Activated T-cell treated with anti-CD3 and anti-CD28 coated beads, Interleukin-2, amount 50 U/mL, for 72 hours (primary cell): ENCODE results near the gene RALGAPA2. TPM values are rescaled to one million over a fixed set of nuclear protein-coding genes. Genes with fewer than 3 reads are reported as not detected.

Experiments used
- ATAC-seq, 2 donors: fragments of 150-1000 bp; cut with Tn5 transposase; replicated peaks in 1 of 2; 2 replicates each; pipeline ENCODE4 v1.10.0; 2021; ENCODE audit warnings: moderate library complexity in 2 of 2, mild to moderate bottlenecking in 1 of 2
- DNase-seq, 2 donors: peaks; one replicate each; pipeline ENCODE4 v3.0.0; 2021 to 2022; ENCODE audit warnings: mixed read lengths in 1 of 2
- H3K27ac Mint-ChIP-seq: one replicate; pipeline ENCODE4 v1.8.0; 2022; ENCODE audit warnings: mild to moderate bottlenecking, moderate library complexity, mixed read lengths
- H3K27me3 Mint-ChIP-seq: one replicate; pipeline ENCODE4 v1.8.0; 2022; ENCODE audit warnings: low read depth, mixed read lengths
- H3K36me3 Mint-ChIP-seq, 2 donors: one replicate each; pipeline ENCODE4 v1.8.0; 2022; ENCODE audit warnings: mixed read lengths in 2 of 2, mild to moderate bottlenecking in 1 of 2; ENCODE audit not compliant: insufficient read depth in 2 of 2
- H3K4me1 Mint-ChIP-seq: one replicate; pipeline ENCODE4 v1.8.0; 2022; ENCODE audit warnings: low read depth, mixed read lengths
- H3K4me3 Mint-ChIP-seq, 2 donors: one replicate each; pipeline ENCODE4 v1.8.0; 2022; ENCODE audit warnings: mild to moderate bottlenecking in 2 of 2, mixed read lengths in 2 of 2, moderate library complexity in 2 of 2
- H3K9me3 Mint-ChIP-seq, 2 donors: one replicate each; pipeline ENCODE4 v1.8.0; 2022; ENCODE audit warnings: mixed read lengths in 2 of 2
- total RNA-seq, 2 donors: library from RNA; stranded (reverse); gene quantifications; one replicate each; pipeline ENCODE4 v1.2.3, GENCODE V29; 2022

The RALGAPA2 gene
- total RNA-seq, 2 donors from 2014 or later: 38.4 to 46.8 TPM

DNA sequence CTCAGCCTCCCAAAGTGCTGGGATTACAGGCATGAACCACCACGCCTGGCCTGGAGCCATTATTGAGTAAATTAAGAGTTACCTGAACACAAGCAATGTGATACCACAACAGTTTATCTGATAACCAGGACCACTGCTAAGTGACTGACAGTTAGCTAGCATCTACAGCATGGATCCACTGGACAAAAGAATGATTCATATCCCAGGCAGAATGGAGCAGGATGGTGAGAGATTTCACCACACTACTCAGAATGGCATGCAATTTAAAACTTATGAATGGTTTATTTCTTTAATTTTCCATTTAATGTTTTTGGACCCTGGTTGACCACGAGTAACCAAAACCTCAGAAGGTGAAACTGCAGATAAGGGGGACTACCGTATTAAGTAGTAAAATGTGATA, 48.6 kb downstream of the RALGAPA2 start:
- no peaks in the 10 kb centered on the region for H3K36me3 Mint-ChIP-seq
- H3K9me3 Mint-ChIP-seq: no peaks in the 10 kb centered on the region
- H3K4me3 Mint-ChIP-seq: no peak overlapping the region
- DNase-seq (no peak), ATAC-seq (no peak)
- no peaks in the 10 kb centered on the region for H3K27me3 Mint-ChIP-seq
- no peak overlapping the region for H3K27ac Mint-ChIP-seq
- H3K4me1 Mint-ChIP-seq: peaks cover 30% of the 10 kb centered on the region

DNA sequence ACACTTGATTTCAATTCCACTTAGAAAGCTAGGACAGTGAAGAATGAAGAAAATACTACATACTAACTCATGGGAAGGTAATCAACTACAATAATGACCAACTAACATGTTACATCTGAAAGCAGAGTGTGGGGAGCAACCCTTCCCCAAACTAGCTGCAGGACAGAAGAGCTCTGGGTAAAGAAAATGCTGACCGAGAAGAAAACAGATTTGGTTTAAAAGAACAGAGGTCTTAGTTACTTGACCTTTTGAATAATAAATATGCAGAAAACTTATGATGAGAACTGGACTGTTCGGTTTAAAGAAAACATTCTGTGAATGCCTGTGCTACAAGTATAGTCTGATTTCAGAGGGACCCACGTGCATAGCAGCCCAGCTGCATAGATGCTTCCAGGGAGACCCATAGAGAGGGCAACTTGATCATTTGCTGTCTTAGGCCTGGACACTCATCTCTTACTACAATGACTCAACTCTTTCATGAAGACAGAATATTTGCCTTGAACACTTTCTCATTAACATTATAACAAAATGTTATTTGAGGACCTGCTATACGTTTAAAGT, 53.5 kb downstream of the RALGAPA2 start:
- ATAC-seq (no peak), DNase-seq (no peak)
- H3K4me3 Mint-ChIP-seq: no peak overlapping the region
- H3K36me3 Mint-ChIP-seq: no peaks in the 10 kb centered on the region
- peaks cover 6% of the 10 kb centered on the region for H3K4me1 Mint-ChIP-seq
- H3K27me3 Mint-ChIP-seq: no peaks in the 10 kb centered on the region
- no peaks in the 10 kb centered on the region for H3K9me3 Mint-ChIP-seq
- no peak overlapping the region for H3K27ac Mint-ChIP-seq

DNA sequence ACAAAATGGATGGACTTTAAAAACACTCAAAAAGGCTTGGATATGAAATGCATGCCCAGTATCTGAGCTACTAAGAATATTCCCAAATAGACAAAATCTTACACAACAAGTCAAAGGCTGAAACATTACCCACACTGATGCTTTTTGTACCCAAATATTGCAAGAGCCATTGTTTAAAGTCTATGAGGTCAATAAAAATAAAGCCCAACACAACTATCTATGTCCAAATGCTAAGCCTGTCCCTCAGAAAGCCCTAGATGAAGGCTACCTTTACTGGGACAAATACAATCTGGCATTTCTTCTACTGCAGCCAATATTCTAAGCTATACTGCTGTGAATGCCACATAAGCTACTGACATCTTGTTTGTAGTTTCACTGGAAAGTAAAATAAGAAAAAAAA, 54.3 kb downstream of the RALGAPA2 start:
- no peaks in the 10 kb centered on the region for H3K9me3 Mint-ChIP-seq

DNA sequence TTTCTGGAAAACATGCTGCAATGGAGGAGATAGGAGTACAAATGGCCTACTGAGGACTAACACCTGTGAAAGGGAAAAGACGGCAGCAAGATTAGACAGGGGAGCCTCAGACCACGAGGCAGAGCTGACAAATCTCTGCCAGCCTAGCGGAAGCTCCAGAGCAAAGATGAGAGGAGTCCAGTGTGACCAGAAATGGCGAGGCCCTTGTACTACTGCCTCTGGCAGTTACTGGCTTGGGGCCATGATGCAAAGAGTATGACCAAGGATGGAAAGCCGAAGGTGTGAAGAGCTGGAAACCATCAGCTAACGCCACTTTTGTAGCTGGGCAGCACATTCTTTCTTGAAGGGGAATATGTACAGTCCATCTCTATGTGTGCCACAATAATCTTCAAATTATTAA, 55.4 kb downstream of the RALGAPA2 start:
- DNase-seq: no peak
- no peaks in the 10 kb centered on the region for H3K4me1 Mint-ChIP-seq
- no peak for ATAC-seq

More for the DNA sequence above, 54.3 kb downstream of the RALGAPA2 start:
- DNase-seq (no peak), ATAC-seq (no peak)
- H3K4me1 Mint-ChIP-seq: peaks cover 5% of the 10 kb centered on the region
- H3K27me3 Mint-ChIP-seq: no peaks in the 10 kb centered on the region
- H3K36me3 Mint-ChIP-seq: no peaks in the 10 kb centered on the region
- H3K27ac Mint-ChIP-seq: no peak overlapping the region
- H3K4me3 Mint-ChIP-seq: no peak overlapping the region

DNA sequence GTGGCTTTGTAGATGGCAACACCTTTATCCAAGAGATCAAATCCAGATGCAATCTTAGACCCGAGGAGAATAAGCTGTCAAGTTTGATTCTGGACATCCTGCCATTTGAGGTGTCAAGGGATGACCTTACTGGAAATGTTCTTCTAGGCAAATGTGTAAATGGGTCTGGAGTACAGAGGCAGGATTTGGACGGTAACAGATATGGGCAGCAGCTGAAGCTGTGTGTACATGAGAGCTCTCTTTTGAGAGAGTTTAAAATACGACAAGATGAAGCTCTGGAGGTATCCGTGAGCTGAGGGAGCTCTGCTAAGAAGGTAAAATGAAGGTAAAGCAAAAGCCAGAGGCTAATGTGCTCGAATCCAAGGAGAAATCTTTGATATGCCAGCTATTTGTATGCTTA, 56.6 kb downstream of the RALGAPA2 start:
- Mint-ChIP-seq H3K4me1 (no peaks in the 10 kb centered on the region), H3K36me3 (no peaks in the 10 kb centered on the region), H3K4me3 (no peak overlapping the region), H3K27ac (no peak overlapping the region), H3K9me3 (no peaks in the 10 kb centered on the region), H3K27me3 (no peaks in the 10 kb centered on the region)
- DNase-seq (no peak), ATAC-seq (no peak)

More for the DNA sequence above, 55.4 kb downstream of the RALGAPA2 start:
- Mint-ChIP-seq H3K9me3 (no peaks in the 10 kb centered on the region), H3K4me3 (no peak overlapping the region), H3K27me3 (no peaks in the 10 kb centered on the region), H3K27ac (no peak overlapping the region), H3K36me3 (no peaks in the 10 kb centered on the region)

DNA sequence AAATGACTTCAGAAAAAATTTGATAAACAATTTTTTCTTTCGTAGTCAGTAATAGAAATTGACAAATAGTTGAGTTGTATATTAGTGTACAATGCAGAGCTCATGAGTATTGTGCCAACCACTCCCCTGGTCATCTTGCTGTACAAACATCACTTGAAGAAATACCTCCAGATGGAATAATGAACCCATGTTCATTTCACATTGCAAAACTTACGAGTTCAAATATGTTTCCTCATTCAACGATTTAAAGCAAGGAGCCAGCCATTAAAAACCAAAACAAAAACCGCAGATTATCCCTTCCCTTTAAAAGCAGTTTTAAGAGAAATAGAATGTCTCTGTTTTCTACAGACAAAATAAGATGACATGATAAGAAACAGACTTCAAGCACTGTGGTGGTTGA, 62.5 kb downstream of the RALGAPA2 start:
- Mint-ChIP-seq H3K4me1 (no peaks in the 10 kb centered on the region), H3K36me3 (no peaks in the 10 kb centered on the region), H3K4me3 (no peak overlapping the region), H3K27me3 (no peaks in the 10 kb centered on the region), H3K9me3 (no peaks in the 10 kb centered on the region), H3K27ac (no peak overlapping the region)
- ATAC-seq (no peak), DNase-seq (no peak)

DNA sequence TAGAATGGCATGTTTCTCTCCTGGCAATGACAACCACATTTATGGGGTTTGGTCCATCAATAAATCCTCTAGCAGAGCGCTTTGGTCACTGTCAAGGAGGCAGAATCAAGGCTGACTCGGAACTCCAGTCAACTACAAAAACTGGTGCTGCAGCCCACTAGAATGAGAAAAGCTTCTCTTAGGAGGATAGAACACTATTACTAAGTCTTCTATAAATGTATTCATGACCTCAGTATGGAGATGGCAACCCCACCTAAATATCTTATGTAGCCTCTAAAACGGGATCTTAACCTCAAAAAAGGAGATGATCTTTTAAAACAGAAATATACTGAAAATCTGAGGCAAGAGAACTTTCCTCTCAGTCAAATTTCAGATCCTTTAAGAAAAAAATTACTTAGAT, 68.5 kb downstream of the RALGAPA2 start:
- ATAC-seq (no peak), DNase-seq (no peak)
- no peak overlapping the region for H3K4me3 Mint-ChIP-seq
- H3K9me3 Mint-ChIP-seq: no peaks in the 10 kb centered on the region
- no peak overlapping the region for H3K27ac Mint-ChIP-seq
- H3K36me3 Mint-ChIP-seq: peaks cover 4 to 6% of the 10 kb centered on the region in 2 donors
- H3K4me1 Mint-ChIP-seq: no peaks in the 10 kb centered on the region
- H3K27me3 Mint-ChIP-seq: no peaks in the 10 kb centered on the region

DNA sequence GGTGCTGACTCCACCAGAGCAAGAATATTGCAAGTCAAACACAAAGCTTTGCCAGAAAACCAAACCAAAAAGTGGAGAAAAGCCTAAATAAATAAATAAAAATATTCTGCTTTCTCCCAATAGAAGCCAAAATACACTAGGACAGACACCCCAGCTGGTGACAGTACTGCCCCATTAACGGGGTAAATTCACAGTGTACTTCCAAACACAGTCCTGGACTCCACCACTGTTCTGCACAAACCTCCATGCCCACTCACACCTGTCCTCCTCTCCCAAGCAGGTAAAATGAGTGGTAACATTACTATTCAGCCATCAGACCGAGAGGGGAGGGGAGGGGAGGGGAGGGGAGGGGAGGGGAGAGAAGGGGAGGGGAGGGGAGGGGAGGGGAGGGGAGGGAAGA, 70.7 kb downstream of the RALGAPA2 start:
- Mint-ChIP-seq H3K36me3 (peaks cover 4 to 6% of the 10 kb centered on the region in 2 donors), H3K27ac (no peak overlapping the region), H3K4me1 (no peaks in the 10 kb centered on the region), H3K9me3 (no peaks in the 10 kb centered on the region), H3K27me3 (no peaks in the 10 kb centered on the region), H3K4me3 (no peak overlapping the region)
- DNase-seq (no peak), ATAC-seq (no peak)

DNA sequence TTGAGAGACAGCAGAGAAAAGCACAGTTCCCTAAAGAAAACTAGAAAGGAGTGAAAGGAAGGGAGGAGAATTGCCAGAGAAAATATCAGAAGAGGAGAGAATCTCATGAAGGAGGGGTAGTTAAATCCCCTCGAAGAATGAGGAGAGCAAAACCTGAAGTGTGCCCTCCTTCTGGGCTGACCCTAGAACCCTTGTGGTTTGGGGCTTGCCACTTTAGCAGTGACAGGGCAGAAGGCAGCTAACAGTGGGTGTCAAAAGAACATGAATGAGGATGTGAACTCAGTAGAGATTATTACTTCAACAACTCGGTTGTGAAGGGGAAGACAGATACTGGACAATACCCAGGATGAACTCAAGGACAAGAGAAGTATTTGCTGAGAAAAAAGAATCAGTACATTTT, 73.6 kb downstream of the RALGAPA2 start:
- Mint-ChIP-seq H3K4me1 (no peaks in the 10 kb centered on the region), H3K4me3 (no peak overlapping the region), H3K27ac (peak overlapping the region; percentile 0), H3K9me3 (no peaks in the 10 kb centered on the region), H3K36me3 (peaks cover 4 to 12% of the 10 kb centered on the region in 2 donors), H3K27me3 (no peaks in the 10 kb centered on the region)
- DNase-seq: no peak
- no peak for ATAC-seq

DNA sequence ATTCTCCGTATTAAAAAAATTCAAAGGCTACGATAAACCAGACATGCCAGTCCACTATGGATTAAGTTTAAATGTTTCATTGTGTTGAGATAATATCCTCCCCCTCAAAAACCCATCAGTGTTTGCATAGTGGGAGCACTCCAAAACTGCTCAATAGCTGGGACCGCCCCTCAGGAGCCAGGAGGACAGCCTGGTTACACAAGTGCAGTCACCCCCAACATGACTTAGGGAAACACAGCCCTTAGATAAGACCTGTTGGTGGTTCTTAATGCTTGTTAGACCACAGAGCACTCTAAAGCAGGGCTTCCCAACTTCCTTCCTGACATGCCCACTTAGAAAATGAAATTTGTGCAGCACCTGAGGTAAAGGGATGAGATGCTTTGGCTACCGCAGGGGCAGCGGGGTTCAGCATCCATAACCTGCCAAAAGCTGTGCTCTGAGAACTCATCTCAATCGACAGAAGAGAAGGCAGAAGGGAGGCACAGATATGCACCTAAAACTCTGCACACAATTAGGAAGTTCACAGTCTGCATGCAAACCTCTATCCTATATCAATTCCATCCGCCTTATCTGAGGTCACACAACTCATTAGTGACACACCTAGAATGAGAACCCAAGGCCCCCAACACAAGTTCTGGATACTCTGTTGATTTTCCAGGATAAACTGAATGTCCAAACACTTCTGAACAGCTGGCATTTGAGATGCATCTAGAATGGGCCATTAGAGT, 74.3 kb downstream of the RALGAPA2 start:
- Mint-ChIP-seq H3K4me1 (no peaks in the 10 kb centered on the region), H3K27ac (peak overlapping the region; percentile 0), H3K27me3 (no peaks in the 10 kb centered on the region), H3K9me3 (no peaks in the 10 kb centered on the region), H3K4me3 (no peak overlapping the region), H3K36me3 (peaks cover 4 to 12% of the 10 kb centered on the region in 2 donors)
- ATAC-seq (no peak), DNase-seq (no peak)

DNA sequence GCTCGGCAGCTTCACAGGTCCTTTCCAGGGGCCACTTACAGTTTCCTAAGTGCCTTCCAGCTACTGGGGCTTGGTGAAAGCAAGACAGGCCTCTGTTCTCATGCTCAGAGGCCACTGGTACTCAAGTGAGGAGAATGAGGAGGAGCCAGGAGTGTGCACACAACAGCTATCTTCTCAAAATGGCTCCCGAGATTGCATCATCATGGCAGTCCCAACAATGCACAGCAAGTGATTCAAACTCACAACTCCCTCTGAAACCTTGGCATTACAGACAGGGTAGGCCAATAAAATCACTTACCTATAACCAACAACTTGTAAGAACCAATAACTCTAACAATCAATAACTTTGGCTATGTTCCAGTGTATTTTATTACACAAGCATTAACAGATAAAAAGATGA, 77.4 kb downstream of the RALGAPA2 start:
- H3K9me3 Mint-ChIP-seq: no peaks in the 10 kb centered on the region
- no peak for ATAC-seq
- H3K27me3 Mint-ChIP-seq: no peaks in the 10 kb centered on the region
- no peak for DNase-seq
- H3K4me1 Mint-ChIP-seq: no peaks in the 10 kb centered on the region
- H3K27ac Mint-ChIP-seq: no peak overlapping the region
- H3K36me3 Mint-ChIP-seq: peaks cover 2 to 11% of the 10 kb centered on the region in 2 donors
- no peak overlapping the region for H3K4me3 Mint-ChIP-seq

DNA sequence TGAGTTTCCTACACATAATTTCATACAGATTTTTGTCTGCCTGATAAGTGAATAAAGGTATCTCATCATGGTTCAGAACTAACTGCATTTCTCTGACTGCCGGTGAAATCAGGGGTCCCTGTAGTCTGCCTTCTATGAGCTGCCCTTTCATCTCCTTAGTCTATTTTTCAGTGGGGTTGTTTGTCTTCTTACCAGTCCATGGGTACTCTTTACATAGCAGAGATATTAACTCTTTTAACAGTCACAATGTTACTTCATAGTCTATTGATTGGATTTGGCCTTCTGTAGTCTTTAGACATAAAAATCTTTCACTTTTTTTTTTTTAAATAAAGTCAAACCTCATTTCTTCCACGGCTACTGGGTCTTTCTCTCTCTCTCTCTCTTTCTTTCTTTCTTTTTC, 79.8 kb downstream of the RALGAPA2 start:
- no peaks in the 10 kb centered on the region for H3K27me3 Mint-ChIP-seq

DNA sequence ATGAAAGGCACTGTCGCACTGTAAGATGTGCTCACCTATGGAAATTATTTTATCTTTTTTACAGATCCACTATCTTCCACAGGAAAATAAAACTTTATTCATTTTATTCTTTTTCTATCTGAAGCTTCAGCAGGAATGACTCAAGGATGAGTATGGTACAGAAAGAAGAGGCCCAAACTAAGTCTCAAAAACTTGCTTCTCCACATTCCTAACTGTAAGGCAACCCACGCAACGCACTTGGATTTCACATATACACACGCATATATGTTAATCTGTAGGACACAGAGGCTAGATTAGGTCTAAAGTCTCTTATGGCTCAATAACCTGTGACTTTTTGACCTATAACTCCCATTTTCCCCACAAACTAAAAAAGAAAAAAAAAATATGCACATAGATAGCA, 81.9 kb downstream of the RALGAPA2 start:
- Mint-ChIP-seq H3K27me3 (no peaks in the 10 kb centered on the region), H3K27ac (no peak overlapping the region), H3K4me3 (no peak overlapping the region), H3K9me3 (no peaks in the 10 kb centered on the region), H3K4me1 (no peaks in the 10 kb centered on the region), H3K36me3 (peaks cover 6 to 9% of the 10 kb centered on the region in 2 donors)
- ATAC-seq: no peak
- no peak for DNase-seq

More for the DNA sequence above, 79.8 kb downstream of the RALGAPA2 start:
- ATAC-seq (no peak), DNase-seq (no peak)
- H3K9me3 Mint-ChIP-seq: no peaks in the 10 kb centered on the region
- H3K4me1 Mint-ChIP-seq: no peaks in the 10 kb centered on the region
- no peak overlapping the region for H3K4me3 Mint-ChIP-seq
- H3K36me3 Mint-ChIP-seq: peaks cover 4 to 8% of the 10 kb centered on the region in 2 donors
- no peak overlapping the region for H3K27ac Mint-ChIP-seq
